Measurements from ENCODE around the gene AP1G1.

DNA sequence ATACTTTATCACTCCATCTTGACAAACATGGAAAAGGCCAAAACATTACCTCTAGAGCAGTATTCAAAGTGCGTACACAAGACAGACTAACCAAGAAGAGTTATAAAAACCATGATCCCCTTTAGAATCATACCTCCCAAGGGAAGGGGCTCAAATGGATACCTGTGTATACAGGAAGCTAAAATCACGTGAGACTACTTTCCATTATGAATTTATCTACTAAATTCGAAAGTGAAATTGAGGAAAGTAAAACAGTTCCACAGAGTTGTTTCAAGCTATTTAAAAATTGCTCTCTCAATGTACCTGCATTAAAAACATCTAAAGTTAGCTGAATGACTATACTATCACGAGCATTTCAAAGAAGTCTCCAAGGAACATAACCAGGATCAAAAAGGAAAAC is 32.7 kb downstream of the AP1G1 start:
- TF ChIP-seq POLR2A (IDR thresholded peaks at IDR 0.05) (no peak), POLR2AphosphoS5 (IDR thresholded peaks at IDR 0.05) (no peak)
- TF ChIP-seq, protein P1, sequence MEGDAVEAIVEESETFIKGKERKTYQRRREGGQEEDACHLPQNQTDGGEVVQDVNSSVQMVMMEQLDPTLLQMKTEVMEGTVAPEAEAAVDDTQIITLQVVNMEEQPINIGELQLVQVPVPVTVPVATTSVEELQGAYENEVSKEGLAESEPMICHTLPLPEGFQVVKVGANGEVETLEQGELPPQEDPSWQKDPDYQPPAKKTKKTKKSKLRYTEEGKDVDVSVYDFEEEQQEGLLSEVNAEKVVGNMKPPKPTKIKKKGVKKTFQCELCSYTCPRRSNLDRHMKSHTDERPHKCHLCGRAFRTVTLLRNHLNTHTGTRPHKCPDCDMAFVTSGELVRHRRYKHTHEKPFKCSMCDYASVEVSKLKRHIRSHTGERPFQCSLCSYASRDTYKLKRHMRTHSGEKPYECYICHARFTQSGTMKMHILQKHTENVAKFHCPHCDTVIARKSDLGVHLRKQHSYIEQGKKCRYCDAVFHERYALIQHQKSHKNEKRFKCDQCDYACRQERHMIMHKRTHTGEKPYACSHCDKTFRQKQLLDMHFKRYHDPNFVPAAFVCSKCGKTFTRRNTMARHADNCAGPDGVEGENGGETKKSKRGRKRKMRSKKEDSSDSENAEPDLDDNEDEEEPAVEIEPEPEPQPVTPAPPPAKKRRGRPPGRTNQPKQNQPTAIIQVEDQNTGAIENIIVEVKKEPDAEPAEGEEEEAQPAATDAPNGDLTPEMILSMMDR (IDR thresholded peaks at IDR 0.05), result no peak
